KMS-11 (cell line): ENCODE data around the gene RPS14.
A peak's percentile ranks its signal among the peaks of the same experiment; 100 is the strongest.

Source experiments
- H2AFZ ChIP-seq: fragments of 200-600 bp; sonication (generic); 2 replicates; pipeline ENCODE4 v1.6.1; 2016; ENCODE audit warnings: antibody characterized with exemption, mixed run types, low read depth
- H3K27ac ChIP-seq: fragments of 200-600 bp; sonication (generic); 2 replicates; pipeline ENCODE4 v1.6.1; 2016; ENCODE audit warnings: mild to moderate bottlenecking, mixed run types
- H3K27me3 ChIP-seq: fragments of 200-600 bp; sonication (generic); 2 replicates; pipeline ENCODE4 v1.6.1; 2017; ENCODE audit warnings: mild to moderate bottlenecking, low read depth, mixed run types, moderate library complexity; ENCODE audit not compliant: insufficient read depth
- H3K36me3 ChIP-seq: fragments of 200-600 bp; sonication (generic); 2 replicates; pipeline ENCODE4 v1.6.1; 2017; ENCODE audit warnings: mild to moderate bottlenecking, mixed run types; ENCODE audit not compliant: insufficient read depth
- H3K4me1 ChIP-seq: fragments of 200-600 bp; sonication (generic); 2 replicates; pipeline ENCODE4 v1.6.1; 2016; ENCODE audit warnings: mild to moderate bottlenecking, low read depth, mixed run types; ENCODE audit not compliant: poor library complexity, severe bottlenecking
- H3K4me2 ChIP-seq: fragments of 200-600 bp; sonication (generic); 2 replicates; pipeline ENCODE4 v1.7.0; 2016; ENCODE audit warnings: mild to moderate bottlenecking, mixed run types
- H3K4me3 ChIP-seq: fragments of 200-600 bp; sonication (generic); IDR thresholded peaks from 2 replicates; pipeline ENCODE4 v1.6.1; 2017; ENCODE audit warnings: low read depth, low read length, mixed read lengths; ENCODE audit not compliant: insufficient read depth
- H3K79me2 ChIP-seq: fragments of 200-600 bp; sonication (generic); 2 replicates; pipeline ENCODE4 v1.6.1; 2016; ENCODE audit warnings: low read depth, mixed run types; ENCODE audit not compliant: insufficient read depth
- H3K9ac ChIP-seq: fragments of 200-600 bp; sonication (generic); 2 replicates; pipeline ENCODE4 v1.6.1; 2016; ENCODE audit warnings: mild to moderate bottlenecking, mixed run types
- H4K20me1 ChIP-seq: fragments of 200-600 bp; sonication (generic); 2 replicates; pipeline ENCODE4 v1.6.1; 2016; ENCODE audit warnings: mild to moderate bottlenecking, mixed run types; ENCODE audit not compliant: insufficient read depth
- CTCF ChIP-seq: fragments of 200-600 bp; sonication (generic); conservative IDR thresholded peaks from 2 replicates; pipeline ENCODE4 v1.6.1; 2017; ENCODE audit warnings: low read depth, mild to moderate bottlenecking, antibody characterized with exemption, low read length, moderate library complexity, mixed read lengths

Gene RPS14

GRCh38 chr5:150401076-150401375, 48.5 kb downstream of the RPS14 start:
- Histone ChIP-seq H4K20me1 (no peaks in the 10 kb centered on the region), H3K79me2 (no peaks in the 10 kb centered on the region), H2AFZ (no peak overlapping the region), H3K27me3 (no peaks in the 10 kb centered on the region), H3K36me3 (peaks cover under 1% of the 10 kb centered on the region; the same call in 1 of the 2 replicates), H3K4me2 (no peak overlapping the region), H3K9ac (no peak overlapping the region), H3K27ac (peak overlapping the region; percentile 22; the same call in 1 of the 2 replicates), H3K4me1 (no peaks in the 10 kb centered on the region), H3K4me3 (no peak overlapping the region)
- no peak for TF ChIP-seq CTCF

GRCh38 chr5:150400316-150401075, 49.0 kb downstream of the RPS14 start:
- Histone ChIP-seq H3K9ac (no peak overlapping the region), H3K79me2 (no peaks in the 10 kb centered on the region), H3K27ac (peak overlapping the region; percentile 22; the same call in 1 of the 2 replicates)

GRCh38 chr5:150399524-150400211, 49.9 kb downstream of the RPS14 start:
- TF ChIP-seq CTCF, result no peak
- no peak overlapping the region for H3K4me2 ChIP-seq
- H3K27me3 ChIP-seq, result no peaks in the 10 kb centered on the region
- no peak overlapping the region for H2AFZ ChIP-seq
- H3K4me3 ChIP-seq, result no peak overlapping the region
- no peaks in the 10 kb centered on the region for H3K36me3 ChIP-seq
- H4K20me1 ChIP-seq, result no peaks in the 10 kb centered on the region
- H3K9ac ChIP-seq, result no peak overlapping the region
- H3K79me2 ChIP-seq, result no peaks in the 10 kb centered on the region
- H3K4me1 ChIP-seq, result peaks cover under 1% of the 10 kb centered on the region
- no peak overlapping the region for H3K27ac ChIP-seq

More at GRCh38 chr5:150400316-150401075, 49.0 kb downstream of the RPS14 start:
- Histone ChIP-seq H3K36me3 (no peaks in the 10 kb centered on the region), H3K27me3 (no peaks in the 10 kb centered on the region), H2AFZ (no peak overlapping the region), H3K4me2 (no peak overlapping the region), H3K4me3 (no peak overlapping the region), H4K20me1 (no peaks in the 10 kb centered on the region), H3K4me1 (no peaks in the 10 kb centered on the region)
- TF ChIP-seq CTCF, result no peak

- Histone ChIP-seq H3K79me2 (no peaks in the 10 kb centered on the region), H3K4me1 (peaks cover 8% of the 10 kb centered on the region), H3K36me3 (no peaks in the 10 kb centered on the region), H3K27ac (no peak overlapping the region), H3K9ac (no peak overlapping the region), H4K20me1 (no peaks in the 10 kb centered on the region), H3K4me2 (no peak overlapping the region), H2AFZ (no peak overlapping the region), H3K27me3 (no peaks in the 10 kb centered on the region), H3K4me3 (no peak overlapping the region)
- peak; percentile 48 for TF ChIP-seq CTCF
These were observed 50.6 kb downstream of the RPS14 start for GRCh38 chr5:150398722-150399523.
